ENCODE measurements around the gene TLK2.

Gene TLK2

DNA sequence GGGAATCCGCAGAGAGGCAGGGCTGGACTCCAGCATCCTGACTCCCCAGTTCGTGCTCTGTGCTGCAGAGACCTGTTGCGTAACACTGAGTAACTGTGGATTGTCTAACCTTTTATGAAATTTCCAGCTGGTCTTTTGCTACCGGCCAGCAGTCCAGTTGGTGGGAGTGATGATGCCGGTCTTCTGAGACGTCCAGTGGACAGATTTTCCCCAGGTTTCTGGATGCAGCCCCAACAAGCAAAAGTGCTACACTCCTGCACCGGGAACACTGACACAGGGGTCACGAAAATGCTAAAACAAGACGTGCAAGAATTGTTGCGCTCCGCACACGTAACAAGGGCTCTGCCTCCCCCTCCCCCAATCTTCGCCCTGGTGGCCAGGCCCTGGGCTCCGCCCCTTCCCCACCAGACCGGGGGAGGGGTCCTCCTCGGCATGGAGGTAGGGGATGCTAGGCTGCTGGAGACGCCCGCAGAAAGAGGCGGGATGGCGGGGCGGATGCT lies 148.1 kb downstream of the TLK2 start:
- TF ChIP-seq, protein P1, sequence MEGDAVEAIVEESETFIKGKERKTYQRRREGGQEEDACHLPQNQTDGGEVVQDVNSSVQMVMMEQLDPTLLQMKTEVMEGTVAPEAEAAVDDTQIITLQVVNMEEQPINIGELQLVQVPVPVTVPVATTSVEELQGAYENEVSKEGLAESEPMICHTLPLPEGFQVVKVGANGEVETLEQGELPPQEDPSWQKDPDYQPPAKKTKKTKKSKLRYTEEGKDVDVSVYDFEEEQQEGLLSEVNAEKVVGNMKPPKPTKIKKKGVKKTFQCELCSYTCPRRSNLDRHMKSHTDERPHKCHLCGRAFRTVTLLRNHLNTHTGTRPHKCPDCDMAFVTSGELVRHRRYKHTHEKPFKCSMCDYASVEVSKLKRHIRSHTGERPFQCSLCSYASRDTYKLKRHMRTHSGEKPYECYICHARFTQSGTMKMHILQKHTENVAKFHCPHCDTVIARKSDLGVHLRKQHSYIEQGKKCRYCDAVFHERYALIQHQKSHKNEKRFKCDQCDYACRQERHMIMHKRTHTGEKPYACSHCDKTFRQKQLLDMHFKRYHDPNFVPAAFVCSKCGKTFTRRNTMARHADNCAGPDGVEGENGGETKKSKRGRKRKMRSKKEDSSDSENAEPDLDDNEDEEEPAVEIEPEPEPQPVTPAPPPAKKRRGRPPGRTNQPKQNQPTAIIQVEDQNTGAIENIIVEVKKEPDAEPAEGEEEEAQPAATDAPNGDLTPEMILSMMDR (IDR thresholded peaks at IDR 0.05; ENCODE audit: insufficient read depth, missing control alignments), result no peak

DNA sequence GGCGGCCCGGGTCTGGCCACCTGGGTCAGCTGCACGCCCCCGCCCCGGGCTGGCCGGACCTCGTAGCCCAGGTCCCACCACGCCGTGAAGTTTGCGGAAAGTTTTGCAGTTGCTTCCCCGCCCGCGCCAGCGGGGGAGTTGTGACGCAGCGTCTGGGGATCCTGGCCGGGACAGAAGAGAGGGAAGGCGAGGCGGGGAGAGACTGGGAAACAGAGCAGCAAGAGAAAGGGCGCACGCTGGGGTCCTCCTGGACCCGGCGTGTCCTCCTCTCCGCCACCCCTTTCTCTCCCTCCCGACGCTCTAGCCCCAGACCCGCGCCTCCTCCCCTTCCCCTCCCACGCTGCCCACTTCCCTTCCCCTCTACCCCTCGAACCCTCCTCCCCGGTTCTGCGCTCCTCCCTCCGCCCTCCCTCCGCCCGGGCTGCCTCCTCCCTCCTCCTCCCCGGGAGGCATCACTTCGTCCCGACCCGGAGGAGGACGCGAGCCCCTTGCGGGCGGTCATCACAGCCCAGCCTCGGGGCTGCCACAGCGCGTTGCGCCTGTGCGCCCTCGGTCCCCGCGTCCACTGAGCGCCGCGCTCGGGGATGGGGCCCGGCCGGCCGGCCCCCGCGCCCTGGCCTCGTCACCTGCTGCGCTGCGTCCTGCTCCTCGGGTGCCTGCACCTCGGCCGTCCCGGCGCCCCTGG lies 148.7 kb downstream of the TLK2 start, which contains the start of gene MRC2:
Gene MRC2 (plus strand): TSS at position 452 of the 685 bp plus-strand sequence. CDS start 133 bp downstream, at position 585.
- DNase-seq (ENCODE audit: insufficient read length, low spot score) (no peak), FAIRE-seq (no peak)
- TF ChIP-seq, protein P1 (IDR thresholded peaks at IDR 0.05; ENCODE audit: insufficient read depth, missing control alignments), result no peak

More for the DNA sequence above, 148.1 kb downstream of the TLK2 start:
- FAIRE-seq (no peak), DNase-seq (ENCODE audit: insufficient read length, low spot score) (no peak)

DNA sequence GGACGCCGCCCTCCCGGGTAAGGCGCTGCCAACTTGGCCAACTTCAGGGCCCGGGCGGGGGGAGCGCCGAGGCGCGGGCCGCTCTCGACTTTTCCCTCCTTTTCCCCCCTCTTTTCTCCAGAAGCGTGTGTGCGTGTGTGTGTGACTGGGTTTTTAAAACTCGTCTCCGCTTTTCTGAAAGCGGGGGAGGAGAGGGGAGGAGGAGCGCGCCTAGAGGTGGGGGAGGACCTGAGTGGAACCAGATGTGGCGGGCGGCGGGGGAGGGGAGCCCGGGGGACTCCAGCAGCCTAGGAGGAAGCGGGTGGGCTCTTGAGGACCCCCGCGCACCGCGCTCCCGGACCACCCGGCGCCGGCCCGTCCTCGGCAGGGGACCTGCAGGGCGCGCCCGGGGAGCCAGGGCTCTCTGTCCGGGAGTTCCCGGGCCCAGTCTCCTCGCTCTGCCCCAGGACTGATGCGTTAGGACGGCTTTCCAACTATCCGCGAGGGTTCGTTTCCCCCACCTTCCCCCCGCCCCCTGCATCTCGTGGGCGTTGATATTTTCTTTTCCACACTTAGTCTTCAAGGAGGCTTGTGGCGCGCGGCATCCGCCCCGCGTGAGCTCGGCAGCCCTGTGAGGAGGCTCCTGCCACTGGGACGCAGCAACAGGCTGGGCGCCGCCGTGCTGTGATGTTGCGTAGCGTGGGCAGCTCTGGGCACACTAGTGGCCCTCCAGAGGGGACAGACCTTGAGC lies 149.4 kb downstream of the TLK2 start:
- FAIRE-seq (no peak), DNase-seq (ENCODE audit: insufficient read length, low spot score) (no peak)
- TF ChIP-seq, protein P1 (IDR thresholded peaks at IDR 0.05; ENCODE audit: insufficient read depth, missing control alignments), result no peak

DNA sequence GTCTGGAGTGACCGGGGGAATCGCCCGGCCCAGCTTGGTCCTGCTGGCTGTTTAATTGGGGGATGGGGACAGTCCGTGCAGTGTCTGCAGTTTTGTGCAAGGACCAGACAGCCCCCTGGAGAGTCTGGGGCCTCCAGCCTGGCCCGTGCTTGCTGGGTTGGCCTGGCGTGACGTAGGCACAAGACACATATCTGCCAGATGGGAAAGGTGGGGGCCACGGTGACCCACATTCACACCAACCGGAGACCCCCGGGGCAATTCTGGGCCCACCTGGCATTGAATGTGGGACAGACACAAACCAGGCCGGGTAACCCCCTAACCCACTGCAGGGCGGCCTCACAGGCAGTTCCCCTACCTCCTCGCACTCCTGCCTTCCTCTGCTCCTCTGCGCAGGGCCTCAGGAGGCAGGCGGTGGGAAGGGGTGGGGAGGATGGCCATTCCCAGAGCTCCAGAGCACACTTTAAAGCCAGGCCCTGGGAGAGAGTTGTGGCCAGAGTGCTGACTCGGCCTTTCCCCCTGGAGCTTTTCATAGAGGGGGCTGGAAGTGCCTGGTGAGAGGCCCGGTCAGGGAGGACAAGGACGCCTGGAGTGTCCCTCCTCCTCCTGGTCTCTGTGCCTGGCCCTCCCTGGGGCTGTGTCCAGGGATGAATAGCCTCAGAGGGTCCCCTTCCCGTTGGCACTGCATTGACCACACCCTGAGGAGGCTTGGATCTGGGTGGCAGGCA lies 150.4 kb downstream of the TLK2 start:
- no peak for FAIRE-seq
- no peak for DNase-seq (ENCODE audit: insufficient read length, low spot score)
- TF ChIP-seq, protein P1 (IDR thresholded peaks at IDR 0.05; ENCODE audit: insufficient read depth, missing control alignments), result no peak

DNA sequence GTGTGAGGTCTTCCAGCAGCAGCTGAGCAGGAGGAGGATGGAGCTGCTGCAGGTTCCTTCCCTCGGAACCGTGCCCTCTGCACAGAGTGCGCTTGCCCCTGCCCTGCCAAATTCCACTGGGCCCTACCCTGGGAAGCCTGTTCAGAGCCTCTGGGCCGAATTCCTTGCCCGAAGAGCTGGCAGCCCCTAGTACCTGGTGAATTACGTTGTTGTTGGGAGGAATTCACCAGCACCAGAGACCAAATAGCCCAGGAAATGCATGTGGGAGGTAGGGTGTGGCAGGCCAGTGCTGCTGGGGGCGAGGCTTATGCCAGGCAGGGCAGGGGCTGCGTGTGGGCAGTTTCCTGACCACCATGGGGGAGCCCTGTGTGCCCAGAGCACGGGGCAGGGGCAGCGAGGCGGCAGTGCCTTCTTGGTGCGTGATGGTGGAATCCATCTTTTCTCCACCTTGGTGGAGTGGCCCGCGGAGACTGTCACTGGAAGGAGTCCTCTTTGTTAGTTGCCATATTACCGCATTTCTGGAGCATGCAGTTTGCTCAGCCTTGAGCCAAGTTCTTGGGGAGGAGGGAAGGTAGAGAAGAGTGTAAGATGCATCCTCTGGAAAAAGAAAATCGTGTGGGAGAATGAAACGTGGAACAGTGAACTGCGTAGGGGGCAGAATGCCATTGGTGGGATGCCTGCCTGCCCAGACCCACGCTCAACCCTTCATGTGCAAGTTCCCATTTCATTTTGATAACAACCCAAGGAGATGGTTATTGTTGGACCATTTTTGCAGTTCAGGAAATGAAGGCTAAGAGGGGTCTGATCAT lies 151.1 kb downstream of the TLK2 start:
- no peak for DNase-seq (ENCODE audit: insufficient read length, low spot score)
- TF ChIP-seq, protein P1 (IDR thresholded peaks at IDR 0.05; ENCODE audit: insufficient read depth, missing control alignments), result no peak
- FAIRE-seq, result no peak

DNA sequence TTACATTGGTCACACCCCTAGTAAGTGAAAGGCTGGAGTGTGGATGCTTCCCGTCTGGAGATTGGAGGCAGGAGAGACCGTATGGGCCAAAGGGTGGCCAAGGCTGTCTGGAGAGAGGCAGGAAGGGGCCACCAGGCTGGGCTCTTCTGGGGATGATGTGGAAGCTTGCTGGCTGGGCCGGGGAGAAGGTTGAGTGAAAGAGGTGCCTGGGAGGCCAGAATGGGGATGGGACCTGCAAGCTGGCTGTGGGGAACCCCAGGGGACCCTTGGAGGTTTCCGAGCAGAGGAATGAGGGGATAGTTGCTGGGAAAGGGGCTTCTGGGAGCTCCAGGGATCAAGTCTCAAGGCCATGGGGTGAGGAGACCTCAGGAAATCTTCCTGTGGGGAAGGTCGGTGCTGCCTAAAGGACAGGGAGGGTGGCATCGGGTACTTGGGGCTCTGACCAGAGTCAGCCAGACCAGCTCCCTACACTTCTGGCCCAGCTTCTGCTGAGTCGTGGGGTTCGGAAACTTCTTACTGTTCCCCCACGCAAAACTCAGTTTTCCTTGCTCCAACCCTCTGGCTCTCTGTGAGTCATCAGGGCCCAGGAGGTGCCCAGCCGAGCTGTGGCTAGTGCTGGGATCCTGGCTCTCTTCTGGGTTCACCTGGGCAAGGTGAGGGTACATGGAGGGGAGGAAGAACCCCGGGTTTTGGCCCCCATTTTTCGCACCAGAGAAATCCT lies 151.9 kb downstream of the TLK2 start:
- DNase-seq (ENCODE audit: insufficient read length, low spot score) (no peak), FAIRE-seq (no peak)
- TF ChIP-seq, protein P1 (IDR thresholded peaks at IDR 0.05; ENCODE audit: insufficient read depth, missing control alignments), result no peak

Measured in D721Med (cell line).